Measurements from ENCODE around the gene KRTAP4-7.
"Not testable (repeated sequence)": the region's sequence is repeated elsewhere in the genome, so short reads cannot be mapped to it uniquely, and the experiment has no call there.

Gene KRTAP4-7

DNA sequence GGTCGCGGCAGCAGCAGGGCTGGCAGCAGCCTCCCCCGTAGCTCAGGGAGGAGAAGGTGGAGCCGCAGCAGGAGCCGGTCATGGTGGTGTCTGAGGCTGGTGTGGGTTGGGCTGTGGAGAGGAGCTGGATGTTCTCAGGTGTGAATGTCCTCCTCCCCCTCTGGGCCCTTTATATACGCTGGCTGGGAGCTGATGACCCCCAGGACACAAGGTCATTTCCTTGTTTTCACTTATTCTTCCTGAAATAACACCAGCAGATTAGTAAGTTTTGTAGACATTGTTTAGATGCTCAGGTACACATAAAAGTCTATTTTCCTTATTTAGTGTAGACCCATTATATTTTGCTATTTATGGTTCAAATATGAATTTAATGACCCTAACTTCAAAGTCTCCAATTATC lies 28.8 kb upstream of the KRTAP4-7 start, which contains the start of gene KRTAP2-2:
Gene KRTAP2-2, minus strand, starts transcription at position 101 of the 400 bp plus-strand sequence. Its CDS starts 19 bp downstream, at position 82.
- no CpG with 5 or more reads among the region's 6 CpGs for WGBS (ENCODE audit: extremely low coverage, insufficient coverage, low lambda C conversion rate)
- H3K23ac ChIP-seq (ENCODE audit: low read length); H3K4me1 ChIP-seq (ENCODE audit: control insufficient read depth, low read depth, low read length); H2BK15ac ChIP-seq (replicated peaks; ENCODE audit: low read depth); H2AK5ac ChIP-seq (ENCODE audit: low read length); H3K18ac ChIP-seq (ENCODE audit: low read length); H2BK5ac ChIP-seq (ENCODE audit: low read length); H3K36me3 ChIP-seq (ENCODE audit: control insufficient read depth, insufficient read depth, low read length); DNase-seq; H4K5ac ChIP-seq (ENCODE audit: low read length); H3K4me2 ChIP-seq (ENCODE audit: low read length); H3K27ac ChIP-seq (ENCODE audit: low read depth, low read length); H3K79me2 ChIP-seq (ENCODE audit: control insufficient read depth, insufficient read depth, low read length); H2BK120ac ChIP-seq (ENCODE audit: low read depth, low read length); H3K27me3 ChIP-seq (ENCODE audit: insufficient read depth, low read length, poor library complexity); H4K8ac ChIP-seq (ENCODE audit: low read depth, low read length); H3K9ac ChIP-seq (ENCODE audit: low read length); H3K4me3 ChIP-seq (ENCODE audit: low read length); H3K79me1 ChIP-seq (ENCODE audit: low read length); H3K56ac ChIP-seq (ENCODE audit: low read length): not testable (repeated sequence)
- H3K4ac ChIP-seq (ENCODE audit: low read depth, low read length) = peak within 1 kb of the TSS; percentile 55

DNA sequence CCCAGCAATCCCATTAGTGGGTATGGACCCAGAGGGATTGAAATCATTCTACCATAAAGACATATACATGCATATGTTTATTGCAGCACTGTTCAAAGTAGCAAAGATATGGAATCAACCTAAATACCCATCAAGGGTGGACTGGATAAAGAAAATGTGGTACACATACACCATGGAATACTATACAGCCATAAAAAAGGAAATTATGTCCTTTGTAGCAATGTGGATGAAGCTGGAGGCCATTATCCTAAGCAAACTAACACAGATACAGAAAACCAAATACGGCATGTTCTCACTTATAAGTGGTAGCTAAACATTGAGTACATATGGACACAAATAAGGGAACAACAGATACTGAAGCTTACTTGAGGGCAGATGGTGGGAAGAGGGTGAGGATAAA lies 26.4 kb upstream of the KRTAP4-7 start:
- H4K5ac ChIP-seq (ENCODE audit: low read length) = no peak overlapping the region
- no peak overlapping the region for H3K18ac ChIP-seq (ENCODE audit: low read length)
- H3K4ac ChIP-seq (ENCODE audit: low read depth, low read length) = no peak overlapping the region
- H3K36me3 ChIP-seq (ENCODE audit: control insufficient read depth, insufficient read depth, low read length) = no peaks in the 10 kb centered on the region
- H3K27ac ChIP-seq (ENCODE audit: low read depth, low read length) = no peak overlapping the region
- no peak overlapping the region for H4K8ac ChIP-seq (ENCODE audit: low read depth, low read length)
- no peak for DNase-seq
- WGBS (ENCODE audit: extremely low coverage, insufficient coverage, low lambda C conversion rate) = no CpG with 5 or more reads among the region's 1 CpG
- H3K4me3 ChIP-seq (ENCODE audit: low read length) = no peak overlapping the region
- no peak overlapping the region for H3K23ac ChIP-seq (ENCODE audit: low read length)
- H2AK5ac ChIP-seq (ENCODE audit: low read length) = no peak overlapping the region
- H2BK5ac ChIP-seq (ENCODE audit: low read length) = no peak overlapping the region
- no peaks in the 10 kb centered on the region for H3K27me3 ChIP-seq (ENCODE audit: insufficient read depth, low read length, poor library complexity)
- H2BK15ac ChIP-seq (replicated peaks; ENCODE audit: low read depth) = no peak overlapping the region
- H3K56ac ChIP-seq (ENCODE audit: low read length) = no peak overlapping the region
- no peaks in the 10 kb centered on the region for H3K4me1 ChIP-seq (ENCODE audit: control insufficient read depth, low read depth, low read length)
- no peak overlapping the region for H3K4me2 ChIP-seq (ENCODE audit: low read length)
- H3K9ac ChIP-seq (ENCODE audit: low read length) = no peak overlapping the region
- H3K79me2 ChIP-seq (ENCODE audit: control insufficient read depth, insufficient read depth, low read length) = no peaks in the 10 kb centered on the region
- no peaks in the 10 kb centered on the region for H3K79me1 ChIP-seq (ENCODE audit: low read length)
- no peak overlapping the region for H2BK120ac ChIP-seq (ENCODE audit: low read depth, low read length)

DNA sequence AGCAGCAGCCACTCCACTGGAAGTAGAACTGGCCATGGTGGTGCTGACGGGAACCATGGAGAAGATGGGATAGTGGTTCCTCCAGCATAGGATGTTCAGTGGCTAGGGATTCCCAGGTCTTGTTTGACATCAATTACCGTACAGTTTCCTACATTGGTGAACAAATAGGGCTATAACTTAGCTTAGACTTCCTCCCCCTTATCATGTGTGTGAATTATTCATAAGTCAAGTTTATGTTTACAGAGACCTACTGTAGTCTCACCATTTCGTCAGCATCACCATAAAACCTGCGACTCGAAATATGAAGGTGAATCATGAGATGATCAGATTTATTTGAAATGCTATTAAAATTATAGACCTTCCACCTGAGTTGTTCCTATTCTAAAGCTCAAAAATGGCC lies 25.2 kb upstream of the KRTAP4-7 start:
- H2BK120ac ChIP-seq (ENCODE audit: low read depth, low read length) = no peak overlapping the region
- H3K4me2 ChIP-seq (ENCODE audit: low read length) = no peak overlapping the region
- H3K36me3 ChIP-seq (ENCODE audit: control insufficient read depth, insufficient read depth, low read length) = no peaks in the 10 kb centered on the region
- H4K8ac ChIP-seq (ENCODE audit: low read depth, low read length) = no peak overlapping the region
- no peak overlapping the region for H3K9ac ChIP-seq (ENCODE audit: low read length)
- no peak overlapping the region for H3K27ac ChIP-seq (ENCODE audit: low read depth, low read length)
- H3K18ac ChIP-seq (ENCODE audit: low read length) = no peak overlapping the region
- H3K56ac ChIP-seq (ENCODE audit: low read length) = no peak overlapping the region
- no peaks in the 10 kb centered on the region for H3K4me1 ChIP-seq (ENCODE audit: control insufficient read depth, low read depth, low read length)
- H3K4me3 ChIP-seq (ENCODE audit: low read length) = no peak overlapping the region
- no peaks in the 10 kb centered on the region for H3K79me1 ChIP-seq (ENCODE audit: low read length)
- H2BK5ac ChIP-seq (ENCODE audit: low read length) = no peak overlapping the region
- H3K79me2 ChIP-seq (ENCODE audit: control insufficient read depth, insufficient read depth, low read length) = no peaks in the 10 kb centered on the region
- no CpG with 5 or more reads among the region's 5 CpGs for WGBS (ENCODE audit: extremely low coverage, insufficient coverage, low lambda C conversion rate)
- H3K23ac ChIP-seq (ENCODE audit: low read length) = no peak overlapping the region
- H3K4ac ChIP-seq (ENCODE audit: low read depth, low read length) = no peak overlapping the region
- no peak overlapping the region for H2BK15ac ChIP-seq (replicated peaks; ENCODE audit: low read depth)
- no peaks in the 10 kb centered on the region for H3K27me3 ChIP-seq (ENCODE audit: insufficient read depth, low read length, poor library complexity)
- H2AK5ac ChIP-seq (ENCODE audit: low read length) = no peak overlapping the region
- H4K5ac ChIP-seq (ENCODE audit: low read length) = no peak overlapping the region
- no peak for DNase-seq

DNA sequence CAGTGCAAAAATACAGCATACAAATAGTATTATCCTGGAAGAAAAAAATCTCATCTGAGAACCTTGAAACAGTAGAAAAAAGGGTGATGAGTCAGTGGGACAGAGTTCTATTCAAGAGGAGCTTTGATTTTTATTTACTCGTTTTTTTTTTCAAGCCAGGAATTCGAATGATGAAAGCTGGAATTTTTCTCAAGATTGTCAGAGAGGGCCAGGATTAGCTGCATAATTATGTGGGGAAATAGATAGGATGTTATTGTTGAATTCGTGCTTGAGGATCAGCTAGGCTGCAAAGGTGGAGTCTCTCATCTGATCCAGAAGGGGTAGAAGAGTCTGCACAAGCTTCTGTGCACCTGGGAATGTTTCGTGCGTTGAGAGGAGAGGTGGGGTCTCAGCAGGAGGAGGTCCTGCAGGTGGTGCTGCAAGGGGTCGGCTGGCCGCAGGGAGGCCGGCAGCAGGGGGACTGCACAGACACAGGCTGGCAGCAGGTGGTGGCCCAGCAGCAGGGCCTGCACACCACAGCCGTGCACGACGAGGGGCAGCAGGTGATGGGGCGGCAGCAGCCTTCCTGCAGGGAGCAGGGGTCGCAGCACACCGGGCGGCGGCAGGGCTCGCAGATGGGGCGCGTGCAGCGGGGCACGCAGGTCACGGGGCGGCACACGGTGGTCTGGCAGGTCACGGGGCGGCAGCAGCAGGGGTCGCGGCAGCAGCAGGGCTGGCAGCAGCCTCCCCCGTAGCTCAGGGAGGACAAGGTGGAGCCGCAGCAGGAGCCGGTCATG lies 24.5 kb upstream of the KRTAP4-7 start:
- H3K27ac ChIP-seq (ENCODE audit: low read depth, low read length); H3K27me3 ChIP-seq (ENCODE audit: insufficient read depth, low read length, poor library complexity); H3K56ac ChIP-seq (ENCODE audit: low read length); H3K79me2 ChIP-seq (ENCODE audit: control insufficient read depth, insufficient read depth, low read length); H2AK5ac ChIP-seq (ENCODE audit: low read length); H3K4me3 ChIP-seq (ENCODE audit: low read length); H3K18ac ChIP-seq (ENCODE audit: low read length); H3K4ac ChIP-seq (ENCODE audit: low read depth, low read length); H3K4me1 ChIP-seq (ENCODE audit: control insufficient read depth, low read depth, low read length); H3K36me3 ChIP-seq (ENCODE audit: control insufficient read depth, insufficient read depth, low read length); H4K8ac ChIP-seq (ENCODE audit: low read depth, low read length); H3K23ac ChIP-seq (ENCODE audit: low read length); H4K5ac ChIP-seq (ENCODE audit: low read length); H2BK120ac ChIP-seq (ENCODE audit: low read depth, low read length); H3K79me1 ChIP-seq (ENCODE audit: low read length); H2BK5ac ChIP-seq (ENCODE audit: low read length); H3K4me2 ChIP-seq (ENCODE audit: low read length); H3K9ac ChIP-seq (ENCODE audit: low read length); H2BK15ac ChIP-seq (replicated peaks; ENCODE audit: low read depth): not testable (repeated sequence)
- peak; percentile 34 for DNase-seq
- WGBS (ENCODE audit: extremely low coverage, insufficient coverage, low lambda C conversion rate) = no CpG with 5 or more reads among the region's 31 CpGs

DNA sequence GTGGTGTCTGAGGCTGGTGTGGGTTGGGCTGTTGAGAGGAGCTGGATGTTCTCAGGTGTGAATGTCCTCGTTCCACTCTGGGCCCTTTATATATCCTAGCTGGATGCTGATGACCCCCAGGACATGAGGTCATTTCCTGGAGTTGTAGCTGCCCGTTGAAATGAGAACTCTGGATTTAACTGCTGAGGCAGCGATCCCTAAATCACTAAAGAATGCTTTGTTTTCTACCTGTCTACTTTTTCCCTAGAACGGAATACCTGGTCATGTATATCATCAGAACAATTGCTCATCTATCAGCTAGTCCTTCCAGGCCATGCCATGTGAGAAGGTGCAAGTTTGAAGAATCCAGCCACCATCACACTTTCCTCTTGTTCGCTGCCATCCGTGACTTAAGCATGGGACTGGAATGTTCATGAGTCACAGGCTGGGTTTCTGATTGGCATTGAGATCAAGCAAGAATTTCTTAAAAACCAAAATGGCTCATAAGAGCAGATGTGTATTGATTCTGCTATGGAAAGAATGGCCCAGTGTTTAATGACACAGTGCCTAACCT lies 23.8 kb upstream of the KRTAP4-7 start, which contains the start of gene KRTAP2-3:
Gene KRTAP2-3, minus strand, starts transcription at position 63 of the 553 bp plus-strand sequence. CDS start 64 bp downstream, outside the sequence.
- Histone ChIP-seq H4K5ac (ENCODE audit: low read length) (no peak within 1 kb of the TSS), H3K27me3 (ENCODE audit: insufficient read depth, low read length, poor library complexity) (no peaks in the 10 kb centered on the region), H3K4me1 (ENCODE audit: control insufficient read depth, low read depth, low read length) (no peaks in the 10 kb centered on the region), H2BK120ac (ENCODE audit: low read depth, low read length) (no peak within 1 kb of the TSS), H3K4me2 (ENCODE audit: low read length) (no peak within 1 kb of the TSS), H2BK5ac (ENCODE audit: low read length) (no peak within 1 kb of the TSS), H4K8ac (ENCODE audit: low read depth, low read length) (no peak within 1 kb of the TSS), H3K56ac (ENCODE audit: low read length) (no peak within 1 kb of the TSS), H3K4me3 (ENCODE audit: low read length) (no peak within 1 kb of the TSS), H2BK15ac (replicated peaks; ENCODE audit: low read depth) (no peak within 1 kb of the TSS), H2AK5ac (ENCODE audit: low read length) (no peak within 1 kb of the TSS), H3K4ac (ENCODE audit: low read depth, low read length) (no peak within 1 kb of the TSS), H3K27ac (ENCODE audit: low read depth, low read length) (no peak within 1 kb of the TSS), H3K36me3 (ENCODE audit: control insufficient read depth, insufficient read depth, low read length) (no peaks in the 10 kb centered on the region), H3K79me1 (ENCODE audit: low read length) (no peaks in the 10 kb centered on the region), H3K18ac (ENCODE audit: low read length) (no peak within 1 kb of the TSS), H3K79me2 (ENCODE audit: control insufficient read depth, insufficient read depth, low read length) (no peaks in the 10 kb centered on the region), H3K23ac (ENCODE audit: low read length) (no peak within 1 kb of the TSS), H3K9ac (ENCODE audit: low read length) (no peak within 1 kb of the TSS)
- peak; percentile 64 for DNase-seq
- WGBS (ENCODE audit: extremely low coverage, insufficient coverage, low lambda C conversion rate) = no CpG with 5 or more reads among the region's 6 CpGs

Data from mesendoderm (in vitro differentiated cells).